HCT116 (cell line): Measurements from ENCODE around the gene KRT2. TPM values are rescaled to one million over a fixed set of nuclear protein-coding genes. Genes with fewer than 3 reads are reported as not detected.

Source experiments
- ATAC-seq: fragments of 200-7000 bp; cut with Tn5 transposase; 2 replicates; pipeline ENCODE4 v1.9.1; 2020; ENCODE audit warnings: mild to moderate bottlenecking, moderate library complexity
- BruUV-seq: library from RNA; stranded (reverse); fragments of 400-500 nt; replicated peaks from 2 replicates; lab custom pipeline; 2021; lab: Mats Ljungman, UMichigan
- CTCF ChIA-PET: fragments of 300-600 bp; sonication (Branson Sonifier 250); formaldehyde crosslinking; loops from one replicate; lab custom pipeline; 2021; ENCODE audit warnings: antibody characterized with exemption; lab: Charles Lee
- POLR2A ChIA-PET: fragments of 300-600, 350-600 bp; sonication (Branson Sonifier 250); formaldehyde crosslinking; loops from one replicate; lab custom pipeline; 2021; ENCODE audit warnings: antibody characterized with exemption; lab: Charles Lee
- RAD21 ChIA-PET, 2 experiments: fragments of 300-600 bp; sonication (Branson Sonifier 250); formaldehyde crosslinking; loops; one replicate each; lab custom pipeline; 2023; ENCODE audit warnings: low total read pairs in 2 of 2; ENCODE audit not compliant: uncharacterized antibody in 2 of 2, unreplicated experiment in 2 of 2, low non-redundant PET in 1 of 2; lab: Charles Lee
- DNase-seq: peaks from one replicate; pipeline ENCODE4 v3.0.0-alpha.2; 2010; ENCODE audit warnings: low read depth, low spot score
- H2AFZ ChIP-seq: fragments of 200-600 bp; shearing (Covaris generic), sonication (generic); 2 replicates; pipeline ENCODE4 v1.6.1; 2017; ENCODE audit warnings: low read depth, mixed run types, mixed read lengths, antibody characterized with exemption, low read length; ENCODE audit not compliant: poor library complexity, severe bottlenecking
- H3K27ac ChIP-seq: 2 replicates; pipeline ENCODE4 v1.5.1; 2012; ENCODE audit warnings: low read depth, low read length
- H3K27me3 ChIP-seq: fragments of 200-600 bp; sonication (generic); 2 replicates; pipeline ENCODE4 v1.6.1; 2016; ENCODE audit warnings: mixed run types, low read length, mixed read lengths; ENCODE audit not compliant: insufficient read depth
- H3K36me3 ChIP-seq, 2 experiments: fragments of 200-500 bp in 1 of 2; fragments of 200-600 bp in 1 of 2; sonication (Bioruptor generic) in 1 of 2; sonication (generic) in 1 of 2; 2 replicates each; pipeline versions ENCODE4 v1.5.1 to v1.6.1; 2014 to 2016; ENCODE audit warnings: low read length in 2 of 2, inconsistent platforms in 1 of 2, mixed read lengths in 1 of 2, mixed run types in 1 of 2; ENCODE audit not compliant: insufficient read depth in 2 of 2, control insufficient read depth in 1 of 2
- H3K4me1 ChIP-seq, 2 experiments: fragments of 200-600 bp in 1 of 2; sonication (generic) in 1 of 2; 2 replicates each; pipeline versions ENCODE4 v1.5.1 to v1.6.1; 2012 to 2017; ENCODE audit warnings: low read length in 2 of 2, inconsistent platforms in 1 of 2, mild to moderate bottlenecking in 1 of 2, mixed read lengths in 1 of 2, mixed run types in 1 of 2, moderate library complexity in 1 of 2; ENCODE audit not compliant: insufficient read depth in 2 of 2, control insufficient read depth in 1 of 2
- H3K4me2 ChIP-seq: fragments of 200-600 bp; sonication (generic); 2 replicates; pipeline ENCODE4 v1.6.1; 2017; ENCODE audit warnings: mixed run types, low read length, mixed read lengths
- H3K4me3 ChIP-seq, 2 experiments: fragments of 200-600 bp in 1 of 2; sonication (generic) in 1 of 2; replicated peaks in 1 of 2; 2 replicates each; pipeline ENCODE4 v1.5.1; 2011 to 2016; ENCODE audit warnings: low read length in 2 of 2, control low read depth in 1 of 2, low read depth in 1 of 2, mild to moderate bottlenecking in 1 of 2, mixed read lengths in 1 of 2, mixed run types in 1 of 2
- H3K79me2 ChIP-seq: fragments of 200-600 bp; sonication (generic); 2 replicates; pipeline ENCODE4 v1.6.1; 2017; ENCODE audit warnings: mild to moderate bottlenecking, mixed run types, low read length, moderate library complexity, mixed read lengths; ENCODE audit not compliant: insufficient read depth
- H3K9ac ChIP-seq: fragments of 200-600 bp; sonication (generic); 2 replicates; pipeline ENCODE4 v1.6.1; 2016; ENCODE audit warnings: low read length, mixed read lengths
- H3K9me2 ChIP-seq: fragments of 200-600 bp; sonication (generic), shearing (Covaris generic); 2 replicates; pipeline ENCODE4 v1.6.1; 2017; ENCODE audit warnings: mixed run types, mild to moderate bottlenecking, moderate library complexity; ENCODE audit not compliant: insufficient read depth
- H3K9me3 ChIP-seq, 2 experiments: fragments of 200-500 bp in 1 of 2; fragments of 200-600 bp in 1 of 2; sonication (Bioruptor generic) in 1 of 2; sonication (generic) in 1 of 2; 2 replicates each; pipeline ENCODE4 v1.6.1; 2014 to 2017; ENCODE audit warnings: low read length in 2 of 2, mixed read lengths in 2 of 2, inconsistent platforms in 1 of 2, low read depth in 1 of 2, mild to moderate bottlenecking in 1 of 2, mixed run types in 1 of 2, moderate library complexity in 1 of 2; ENCODE audit not compliant: control insufficient read depth in 1 of 2, insufficient read depth in 1 of 2
- H4K20me1 ChIP-seq: fragments of 200-600 bp; sonication (generic), shearing (Covaris generic); 2 replicates; pipeline ENCODE4 v1.6.1; 2017; ENCODE audit warnings: mixed run types, mild to moderate bottlenecking, moderate library complexity; ENCODE audit not compliant: insufficient read depth
- ATF3 ChIP-seq: IDR thresholded peaks from 2 replicates; pipeline ENCODE4 v1.6.1; 2012
- CBX3 ChIP-seq: IDR thresholded peaks from 2 replicates; pipeline ENCODE4 v1.6.1; 2012; ENCODE audit warnings: low read depth
- CEBPB ChIP-seq: IDR thresholded peaks from 2 replicates; pipeline ENCODE4 v1.6.1; 2012; ENCODE audit warnings: low read depth
- EGR1 ChIP-seq: IDR thresholded peaks from 2 replicates; pipeline ENCODE4 v1.6.1; 2012; ENCODE audit warnings: low read depth
- ELF1 ChIP-seq: IDR thresholded peaks from 2 replicates; pipeline ENCODE4 v1.6.1; 2012; ENCODE audit warnings: low read depth, borderline replicate concordance
- EZH2 ChIP-seq: fragments of 200-600 bp; sonication (generic); IDR thresholded peaks from 2 replicates; pipeline ENCODE4 v1.6.1; 2017; ENCODE audit warnings: antibody characterized with exemption, mixed run types
- EZH2phosphoT487 ChIP-seq: fragments of 200-600 bp; IDR thresholded peaks from 2 replicates; pipeline ENCODE4 v1.6.1; 2018; ENCODE audit warnings: antibody characterized with exemption, borderline replicate concordance
- FOSL1 ChIP-seq: IDR thresholded peaks from 2 replicates; pipeline ENCODE4 v1.6.1; 2012; ENCODE audit warnings: low read depth
- JUND ChIP-seq: IDR thresholded peaks from 2 replicates; pipeline ENCODE4 v1.6.1; 2012
- POLR2A ChIP-seq: IDR thresholded peaks from 2 replicates; pipeline ENCODE4 v1.7.0; 2011; ENCODE audit warnings: borderline replicate concordance; ENCODE audit not compliant: insufficient read depth, insufficient read length; ENCODE audit errors: extremely low read depth
- POLR2AphosphoS5 ChIP-seq: IDR thresholded peaks from 2 replicates; pipeline ENCODE4 v1.6.1; 2011; ENCODE audit warnings: mild to moderate bottlenecking, low read depth, low read length, moderate library complexity
- SIN3A ChIP-seq: IDR thresholded peaks from 2 replicates; pipeline ENCODE4 v1.6.1; 2012; ENCODE audit warnings: low read depth
- SP1 ChIP-seq: IDR thresholded peaks from 2 replicates; pipeline ENCODE4 v1.6.1; 2012; ENCODE audit warnings: low read depth
- SRF ChIP-seq: IDR thresholded peaks from 2 replicates; pipeline ENCODE4 v1.6.1; 2012; ENCODE audit warnings: low read depth
- TCF7L2 ChIP-seq: IDR thresholded peaks from 2 replicates; pipeline ENCODE4 v1.7.0; 2011; ENCODE audit warnings: borderline replicate concordance, inconsistent platforms; ENCODE audit not compliant: insufficient read depth, insufficient read length; ENCODE audit errors: extremely low read depth
- YY1 ChIP-seq: IDR thresholded peaks from 2 replicates; pipeline ENCODE4 v1.6.1; 2011; ENCODE audit warnings: low read length, low read depth, moderate library complexity, mild to moderate bottlenecking; ENCODE audit not compliant: insufficient replicate concordance; ENCODE audit errors: extremely low read depth
- ZFX ChIP-seq: fragments of 450-650 bp; IDR thresholded peaks from 2 replicates; pipeline ENCODE4 v1.6.1; 2017
- ZNF274 ChIP-seq: fragments of 200-500 bp; sonication (Bioruptor generic); IDR thresholded peaks from 2 replicates; pipeline ENCODE4 v1.6.1; 2014; ENCODE audit warnings: mild to moderate bottlenecking, low read depth, low read length, inconsistent platforms
- intact Hi-C: fragments of 100-400 bp; cut with micrococcal nuclease; formaldehyde crosslinking; loops from 2 replicates; pipeline ENCODE4 v1.10.0; 2022
- total RNA-seq: library from RNA; stranded (reverse); gene quantifications from one replicate; pipeline ENCODE4 v1.2.1, GENCODE V29; 2021; ENCODE audit not compliant: unreplicated experiment
- TF ChIP-seq, protein P1 (sequence below): IDR thresholded peaks from 2 replicates; pipeline ENCODE4 v1.6.1; 2012
- TF ChIP-seq, protein P2 (sequence below): IDR thresholded peaks from 2 replicates; pipeline ENCODE4 v1.6.1; 2011; ENCODE audit warnings: mild to moderate bottlenecking, low read length, moderate library complexity; ENCODE audit not compliant: insufficient replicate concordance; ENCODE audit errors: extremely low read depth

Gene KRT2
- total RNA-seq, 1 experiment from 2014 or later, result not detected

- ATAC-seq, result no peak
- H3K9me3 ChIP-seq, result no peaks in the 10 kb centered on the region
- no peaks in the 10 kb centered on the region for H3K9me2 ChIP-seq
- no peak overlapping the region for H2AFZ ChIP-seq
- peaks cover 12% of the 10 kb centered on the region; the same call in 1 of the 2 replicates for H3K27me3 ChIP-seq
- H3K36me3 ChIP-seq, result no peaks in the 10 kb centered on the region
- no peak overlapping the region for H3K27ac ChIP-seq
- CTCF ChIA-PET, result interaction anchor here (1.6 kb wide), 1 partner anchor 301 kb away, joined by 3 read pairs; no protein-coding TSS in a partner anchor
- RAD21 ChIA-PET, result no interaction called here
- H3K4me1 ChIP-seq, result peaks cover 0 to 23% of the 10 kb centered on the region in 2 experiments; a peak in 2 of 4 replicates
- POLR2A ChIA-PET, result interaction anchor here (1.3 kb wide), 1 partner anchor 192 kb away, joined by 3 read pairs; no protein-coding TSS in a partner anchor
- BruUV-seq, result no TSS peak
- H4K20me1 ChIP-seq, result no peaks in the 10 kb centered on the region
- H3K9ac ChIP-seq, result no peak overlapping the region
- peak overlapping the region; percentile 39; the same call in 1 of the 2 replicates for H3K4me2 ChIP-seq
- TF ChIP-seq SIN3A (no peak), SP1 (no peak), ATF3 (no peak), EZH2 (no peak), EGR1 (no peak), JUND (no peak), ZNF274 (no peak), EZH2phosphoT487 (no peak), POLR2AphosphoS5 (no peak), TCF7L2 (no peak), YY1 (no peak), FOSL1 (no peak), ELF1 (no peak), CEBPB (no peak), SRF (no peak), POLR2A (no peak), ZFX (no peak), CBX3 (no peak)
- TF ChIP-seq, protein P1, sequence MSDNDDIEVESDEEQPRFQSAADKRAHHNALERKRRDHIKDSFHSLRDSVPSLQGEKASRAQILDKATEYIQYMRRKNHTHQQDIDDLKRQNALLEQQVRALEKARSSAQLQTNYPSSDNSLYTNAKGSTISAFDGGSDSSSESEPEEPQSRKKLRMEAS, result no peak
- TF ChIP-seq, protein P2, sequence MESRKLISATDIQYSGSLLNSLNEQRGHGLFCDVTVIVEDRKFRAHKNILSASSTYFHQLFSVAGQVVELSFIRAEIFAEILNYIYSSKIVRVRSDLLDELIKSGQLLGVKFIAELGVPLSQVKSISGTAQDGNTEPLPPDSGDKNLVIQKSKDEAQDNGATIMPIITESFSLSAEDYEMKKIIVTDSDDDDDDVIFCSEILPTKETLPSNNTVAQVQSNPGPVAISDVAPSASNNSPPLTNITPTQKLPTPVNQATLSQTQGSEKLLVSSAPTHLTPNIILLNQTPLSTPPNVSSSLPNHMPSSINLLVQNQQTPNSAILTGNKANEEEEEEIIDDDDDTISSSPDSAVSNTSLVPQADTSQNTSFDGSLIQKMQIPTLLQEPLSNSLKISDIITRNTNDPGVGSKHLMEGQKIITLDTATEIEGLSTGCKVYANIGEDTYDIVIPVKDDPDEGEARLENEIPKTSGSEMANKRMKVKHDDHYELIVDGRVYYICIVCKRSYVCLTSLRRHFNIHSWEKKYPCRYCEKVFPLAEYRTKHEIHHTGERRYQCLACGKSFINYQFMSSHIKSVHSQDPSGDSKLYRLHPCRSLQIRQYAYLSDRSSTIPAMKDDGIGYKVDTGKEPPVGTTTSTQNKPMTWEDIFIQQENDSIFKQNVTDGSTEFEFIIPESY, result no peak
- TF ChIP-seq, all 23 proteins: peak for 0
- Histone ChIP-seq H3K4me3 (no peak overlapping the region), H3K79me2 (no peaks in the 10 kb centered on the region)
- intact Hi-C loops, result no loop called here
- no peak for DNase-seq
Measured at GRCh38 chr12:52673217-52673616, 21.2 kb upstream of the KRT2 start.
